Measurements from ENCODE around the gene GPRIN1.
"Not testable (repeated sequence)": the region's sequence is repeated elsewhere in the genome, so short reads cannot be mapped to it uniquely, and the experiment has no call there.

Gene GPRIN1

GRCh38 chr5:176597417-176598389, 12.3 kb downstream of the GPRIN1 start:
- no peak for DNase-seq (ENCODE audit: low read depth)

GRCh38 chr5:176596689-176597416, 13.1 kb downstream of the GPRIN1 start:
- DNase-seq (ENCODE audit: low read depth) = peak; percentile 19

- DNase-seq (ENCODE audit: low read depth) = no peak
Measured at GRCh38 chr5:176596069-176596644, 13.8 kb downstream of the GPRIN1 start.

- DNase-seq (ENCODE audit: low read depth) = no peak
Measured at GRCh38 chr5:176595386-176595943, 14.5 kb downstream of the GPRIN1 start.

GRCh38 chr5:176594554-176594953, 15.4 kb downstream of the GPRIN1 start:
- DNase-seq (ENCODE audit: low read depth) = no peak

- no peak for DNase-seq (ENCODE audit: low read depth)
Measured at GRCh38 chr5:176593273-176593869, 16.6 kb downstream of the GPRIN1 start.

GRCh38 chr5:176592573-176592972, 17.4 kb downstream of the GPRIN1 start:
- DNase-seq (ENCODE audit: low read depth) = no peak

- DNase-seq (ENCODE audit: low read depth) = not testable (repeated sequence)
Measured at GRCh38 chr5:176591667-176592066, 18.3 kb downstream of the GPRIN1 start.

- no peak for DNase-seq (ENCODE audit: low read depth)
Measured at GRCh38 chr5:176590035-176590717, 19.8 kb downstream of the GPRIN1 start.

- no peak for DNase-seq (ENCODE audit: low read depth)
Measured at GRCh38 chr5:176589039-176589769, 20.8 kb downstream of the GPRIN1 start.

- no peak for DNase-seq (ENCODE audit: low read depth)
Measured at GRCh38 chr5:176588297-176588696, 21.7 kb downstream of the GPRIN1 start.

GRCh38 chr5:176587398-176587797, 22.6 kb downstream of the GPRIN1 start:
- no peak for DNase-seq (ENCODE audit: low read depth)

- peak; percentile 54 for DNase-seq (ENCODE audit: low read depth)
Measured at GRCh38 chr5:176583076-176583475, 26.9 kb downstream of the GPRIN1 start.

GRCh38 chr5:176581361-176581760, 28.6 kb downstream of the GPRIN1 start:
- no peak for DNase-seq (ENCODE audit: low read depth)

GRCh38 chr5:176579323-176579722, 30.6 kb downstream of the GPRIN1 start:
- no peak for DNase-seq (ENCODE audit: low read depth)

GRCh38 chr5:176578391-176578808, 31.6 kb downstream of the GPRIN1 start:
- DNase-seq (ENCODE audit: low read depth) = peak; percentile 37

GRCh38 chr5:176577312-176578176, 32.4 kb downstream of the GPRIN1 start:
- no peak for DNase-seq (ENCODE audit: low read depth)

GRCh38 chr5:176575488-176576422, 34.2 kb downstream of the GPRIN1 start:
- DNase-seq (ENCODE audit: low read depth) = no peak
